ENCODE measurements around the gene PPP3CA. TPM values are rescaled to one million over a fixed set of nuclear protein-coding genes. Genes with fewer than 3 reads are reported as not detected.

The PPP3CA gene
- total and polyA plus RNA-seq, 2 experiments from 2014 or later, result 42.3 to 42.8 TPM

DNA sequence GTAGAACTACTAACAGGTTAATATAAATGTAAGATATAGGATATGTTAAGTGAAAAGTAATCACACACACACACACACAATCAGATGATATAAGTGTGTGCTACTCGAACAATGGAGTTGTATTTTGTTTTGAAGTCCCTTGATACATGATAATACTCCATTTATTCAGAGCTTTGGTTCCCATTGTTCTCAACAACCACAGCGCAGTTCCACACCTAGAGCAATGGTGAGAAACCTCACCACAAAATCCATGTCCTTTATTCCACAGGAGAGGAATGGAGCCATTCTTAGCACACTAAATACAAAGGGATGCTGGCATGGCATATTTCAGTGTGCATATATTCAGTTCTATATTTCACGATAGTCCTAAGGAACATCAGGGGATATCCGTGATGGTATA is 139.2 kb downstream of the PPP3CA start:
- no peaks in the 10 kb centered on the region for H3K36me3 ChIP-seq (ENCODE audit: low read depth)
- TF ChIP-seq EZH2phosphoT487 (IDR thresholded peaks at IDR 0.05; ENCODE audit: insufficient read depth, low read depth) (no peak), EZH2 (IDR thresholded peaks at IDR 0.05; ENCODE audit: insufficient read depth, poor library complexity, severe bottlenecking) (no peak)
- H3K9me3 ChIP-seq (ENCODE audit: low read depth), result no peaks in the 10 kb centered on the region
- no peak overlapping the region for H3K4me2 ChIP-seq (ENCODE audit: unreplicated experiment)
- in situ Hi-C loops (cut with MboI), result no loop called here
- H3F3A ChIP-seq (ENCODE audit: insufficient read depth), result 0 out of 2 replicates have a peak, but pooled peaks cover 12% of the 10 kb centered on the region
- H3K9me2 ChIP-seq (ENCODE audit: insufficient read depth), result no peaks in the 10 kb centered on the region
- 83 to 87% methylated on average over 4 of the region's 4 CpGs for WGBS, 2 experiments (ENCODE audit: low coverage in 1 of 2, low lambda C conversion rate in 2 of 2, missing lambda C conversion rate in 2 of 2)
- H3K4me3 ChIP-seq, result no peak overlapping the region
- H4K20me1 ChIP-seq (ENCODE audit: insufficient read depth), result no peaks in the 10 kb centered on the region; the same call in none of the 2 replicates
- no peak overlapping the region for H2AFZ ChIP-seq
- peaks cover 99% of the 10 kb centered on the region for H3K79me2 ChIP-seq (ENCODE audit: insufficient read depth)
- H3K9ac ChIP-seq, result no peak overlapping the region
- H3K27me3 ChIP-seq (replicated peaks; ENCODE audit: insufficient read depth), result no peaks in the 10 kb centered on the region
- peaks cover 18% of the 10 kb centered on the region for H3K4me1 ChIP-seq (ENCODE audit: insufficient read depth)
- no peak for DNase-seq
- no peak overlapping the region for H3K27ac ChIP-seq

DNA sequence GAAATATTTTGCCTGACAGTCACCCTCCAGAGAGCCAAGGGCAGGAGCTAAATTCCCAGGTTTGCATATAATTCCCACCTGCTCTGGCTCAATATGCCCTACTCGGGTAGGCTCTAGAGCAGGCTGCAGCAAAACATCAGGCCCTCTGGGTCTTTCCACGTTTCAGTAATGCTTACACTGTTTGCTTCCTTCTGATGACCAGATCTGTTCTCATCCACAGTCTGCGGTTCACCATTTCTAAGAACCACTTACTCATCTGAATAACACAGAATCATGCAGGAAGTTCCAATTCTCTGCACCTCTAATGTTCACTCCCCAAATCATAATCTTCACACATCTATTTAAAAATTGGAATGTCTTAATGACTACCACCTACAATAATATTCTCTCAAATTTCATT is 141.4 kb downstream of the PPP3CA start:
- H2AFZ ChIP-seq, result no peak overlapping the region
- DNase-seq, result peak; percentile 68
- H4K20me1 ChIP-seq (ENCODE audit: insufficient read depth), result peaks cover 6% of the 10 kb centered on the region
- WGBS, 2 experiments (ENCODE audit: low coverage in 1 of 2, low lambda C conversion rate in 2 of 2, missing lambda C conversion rate in 2 of 2), result 44 to 47% methylated on average over 3 of the region's 3 CpGs
- TF ChIP-seq EZH2 (IDR thresholded peaks at IDR 0.05; ENCODE audit: insufficient read depth, poor library complexity, severe bottlenecking) (no peak), EZH2phosphoT487 (IDR thresholded peaks at IDR 0.05; ENCODE audit: insufficient read depth, low read depth) (no peak)
- H3K4me1 ChIP-seq (ENCODE audit: insufficient read depth), result peaks cover 12% of the 10 kb centered on the region
- peaks cover 99% of the 10 kb centered on the region for H3K79me2 ChIP-seq (ENCODE audit: insufficient read depth)
- H3K27me3 ChIP-seq (replicated peaks; ENCODE audit: insufficient read depth), result no peaks in the 10 kb centered on the region
- no peak overlapping the region for H3K9ac ChIP-seq
- no peak overlapping the region for H3K4me2 ChIP-seq (ENCODE audit: unreplicated experiment)
- in situ Hi-C loops (cut with MboI), result no loop called here
- H3F3A ChIP-seq (ENCODE audit: insufficient read depth), result 0 out of 2 replicates have a peak, but pooled peaks cover 5% of the 10 kb centered on the region
- H3K36me3 ChIP-seq (ENCODE audit: low read depth), result no peaks in the 10 kb centered on the region
- H3K9me2 ChIP-seq (ENCODE audit: insufficient read depth), result no peaks in the 10 kb centered on the region
- H3K9me3 ChIP-seq (ENCODE audit: low read depth), result no peaks in the 10 kb centered on the region
- H3K27ac ChIP-seq, result peak overlapping the region; percentile 14; the same call in 1 of the 2 replicates
- H3K4me3 ChIP-seq, result no peak overlapping the region

DNA sequence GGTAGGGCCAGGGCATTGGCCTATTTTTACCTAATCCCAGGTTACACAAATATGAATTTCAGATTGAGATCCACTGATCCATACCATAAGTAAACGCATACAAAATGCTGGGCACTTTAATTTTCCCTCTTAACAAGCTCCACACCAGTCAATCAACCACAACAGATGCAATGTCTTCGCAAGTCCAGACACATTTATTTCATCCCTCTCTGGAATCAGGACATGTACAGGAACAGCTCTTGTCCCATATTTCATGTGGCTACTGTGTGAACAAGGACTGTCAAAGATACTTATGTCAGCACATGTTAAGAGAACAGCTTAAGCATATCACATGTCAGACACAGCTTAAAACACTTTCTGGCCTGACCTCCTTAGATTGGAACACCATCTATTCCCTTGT is 145.9 kb downstream of the PPP3CA start:
- peak overlapping the region; percentile 82; the same call in 1 of the 2 replicates for H3K27ac ChIP-seq
- no peaks in the 10 kb centered on the region for H3K9me3 ChIP-seq (ENCODE audit: low read depth)
- WGBS, 2 experiments (ENCODE audit: low coverage in 1 of 2, low lambda C conversion rate in 2 of 2, missing lambda C conversion rate in 2 of 2), result 73 to 78% methylated on average over 2 of the region's 2 CpGs

DNA sequence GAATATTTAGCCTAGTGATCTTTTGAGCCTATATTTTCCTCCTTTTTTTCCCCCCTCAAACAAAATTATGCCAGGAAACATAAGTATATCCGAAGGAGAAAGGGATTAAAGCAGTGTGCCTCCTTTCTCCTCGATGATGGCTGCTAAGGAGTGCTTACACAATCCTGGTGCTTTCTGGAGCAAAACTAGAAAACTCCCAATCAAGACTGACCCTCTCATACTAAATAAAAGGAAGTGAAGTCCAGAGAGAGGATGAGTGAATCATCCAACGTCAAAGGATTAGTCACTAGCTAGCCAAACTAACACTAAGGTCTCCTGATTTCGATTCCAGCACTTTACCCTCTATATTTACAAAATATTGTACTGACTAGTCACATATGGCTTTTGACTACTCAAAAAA is 146.8 kb downstream of the PPP3CA start:
- peak overlapping the region; percentile 62 for H3K9ac ChIP-seq
- in situ Hi-C loops (cut with MboI), result no loop called here

More for the DNA sequence above, 145.9 kb downstream of the PPP3CA start:
- in situ Hi-C loops (cut with MboI), result no loop called here
- Histone ChIP-seq H4K20me1 (ENCODE audit: insufficient read depth) (peaks cover 6% of the 10 kb centered on the region), H3K36me3 (ENCODE audit: low read depth) (no peaks in the 10 kb centered on the region), H3K9ac (no peak overlapping the region), H3K79me2 (ENCODE audit: insufficient read depth) (peaks cover 88% of the 10 kb centered on the region), H3K9me2 (ENCODE audit: insufficient read depth) (no peaks in the 10 kb centered on the region), H3K27me3 (replicated peaks; ENCODE audit: insufficient read depth) (no peaks in the 10 kb centered on the region), H3K4me3 (no peak overlapping the region), H3K4me2 (ENCODE audit: unreplicated experiment) (no peak overlapping the region), H3K4me1 (ENCODE audit: insufficient read depth) (peaks cover 22% of the 10 kb centered on the region), H3F3A (ENCODE audit: insufficient read depth) (peaks cover 27% of the 10 kb centered on the region), H2AFZ (no peak overlapping the region)
- no peak for TF ChIP-seq EZH2 (IDR thresholded peaks at IDR 0.05; ENCODE audit: insufficient read depth, poor library complexity, severe bottlenecking)
- no peak for DNase-seq

More for the DNA sequence above, 146.8 kb downstream of the PPP3CA start:
- no peak for TF ChIP-seq EZH2phosphoT487 (IDR thresholded peaks at IDR 0.05; ENCODE audit: insufficient read depth, low read depth)
- no peak for TF ChIP-seq EZH2 (IDR thresholded peaks at IDR 0.05; ENCODE audit: insufficient read depth, poor library complexity, severe bottlenecking)
- Histone ChIP-seq H3K27ac (peak overlapping the region; percentile 82), H3K9me2 (ENCODE audit: insufficient read depth) (no peaks in the 10 kb centered on the region), H3F3A (ENCODE audit: insufficient read depth) (peaks cover 25% of the 10 kb centered on the region), H3K4me2 (ENCODE audit: unreplicated experiment) (peak overlapping the region; percentile 70), H3K4me1 (ENCODE audit: insufficient read depth) (peaks cover 19% of the 10 kb centered on the region), H3K27me3 (replicated peaks; ENCODE audit: insufficient read depth) (no peaks in the 10 kb centered on the region), H2AFZ (no peak overlapping the region; the same call in 1 of the 2 replicates), H3K36me3 (ENCODE audit: low read depth) (no peaks in the 10 kb centered on the region), H3K79me2 (ENCODE audit: insufficient read depth) (peaks cover 88% of the 10 kb centered on the region), H3K4me3 (peak overlapping the region; percentile 58), H3K9me3 (ENCODE audit: low read depth) (no peaks in the 10 kb centered on the region), H4K20me1 (ENCODE audit: insufficient read depth) (peaks cover 6% of the 10 kb centered on the region; the same call in 1 of the 2 replicates)
- DNase-seq, result peak; percentile 94
- WGBS, 2 experiments (ENCODE audit: low coverage in 1 of 2, low lambda C conversion rate in 2 of 2, missing lambda C conversion rate in 2 of 2), result 0 to 4% methylated on average over 4 of the region's 4 CpGs
